Measurements from ENCODE around the gene GLI3.

GLI3 gene

DNA sequence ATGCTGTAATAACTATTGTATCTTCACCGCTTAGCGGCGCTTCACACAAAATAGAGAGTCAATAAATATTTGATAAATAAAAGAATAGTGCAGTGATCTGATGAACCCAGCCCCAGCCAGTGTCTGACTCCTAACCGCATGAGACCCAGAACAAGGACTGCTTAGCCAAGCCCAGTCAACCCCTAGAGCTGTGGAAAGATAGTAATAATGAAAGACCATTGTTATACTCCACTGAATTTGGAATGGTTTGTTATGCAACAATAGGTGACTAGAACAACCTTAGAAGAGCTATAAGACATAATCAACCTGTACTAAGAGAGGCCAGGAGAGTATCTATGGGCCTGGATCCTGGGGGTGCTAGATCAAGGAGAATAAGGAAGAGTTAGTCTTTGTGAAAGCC lies 303.6 kb downstream of the GLI3 start:
- H3K9me3 ChIP-seq (ENCODE audit: control insufficient read depth in 2 of 2, low read length in 2 of 2): no peaks in the 10 kb centered on the region
- H3K9ac ChIP-seq (ENCODE audit: low read depth in 1 of 2, low read length in 2 of 2): no peak overlapping the region
- no peak overlapping the region for H3K27ac ChIP-seq (ENCODE audit: low read depth in 2 of 2, low read length in 2 of 2)
- H3K27me3 ChIP-seq (ENCODE audit: control insufficient read depth in 2 of 2, insufficient read depth in 2 of 2, low read length in 2 of 2): no peaks in the 10 kb centered on the region
- no peaks in the 10 kb centered on the region for H3K36me3 ChIP-seq (ENCODE audit: control insufficient read depth in 2 of 2, insufficient read depth in 2 of 2, low read length in 2 of 2)
- no peak overlapping the region for H3K4me3 ChIP-seq (ENCODE audit: low read length in 2 of 2)
- H3K4me1 ChIP-seq (ENCODE audit: control insufficient read depth in 2 of 2, insufficient read depth in 2 of 2, low read length in 2 of 2): no peaks in the 10 kb centered on the region

- Histone ChIP-seq H3K4me3 (ENCODE audit: low read length in 2 of 2) (no peak overlapping the region), H3K9ac (ENCODE audit: low read depth in 1 of 2, low read length in 2 of 2) (no peak overlapping the region), H3K4me1 (ENCODE audit: control insufficient read depth in 2 of 2, insufficient read depth in 2 of 2, low read length in 2 of 2) (no peaks in the 10 kb centered on the region), H3K36me3 (ENCODE audit: control insufficient read depth in 2 of 2, insufficient read depth in 2 of 2, low read length in 2 of 2) (no peaks in the 10 kb centered on the region), H3K27ac (ENCODE audit: low read depth in 2 of 2, low read length in 2 of 2) (no peak overlapping the region), H3K27me3 (ENCODE audit: control insufficient read depth in 2 of 2, insufficient read depth in 2 of 2, low read length in 2 of 2) (no peaks in the 10 kb centered on the region), H3K9me3 (ENCODE audit: control insufficient read depth in 2 of 2, low read length in 2 of 2) (no peaks in the 10 kb centered on the region)
These were observed 305.8 kb downstream of the GLI3 start for GRCh38 chr7:41931263-41931646.

DNA sequence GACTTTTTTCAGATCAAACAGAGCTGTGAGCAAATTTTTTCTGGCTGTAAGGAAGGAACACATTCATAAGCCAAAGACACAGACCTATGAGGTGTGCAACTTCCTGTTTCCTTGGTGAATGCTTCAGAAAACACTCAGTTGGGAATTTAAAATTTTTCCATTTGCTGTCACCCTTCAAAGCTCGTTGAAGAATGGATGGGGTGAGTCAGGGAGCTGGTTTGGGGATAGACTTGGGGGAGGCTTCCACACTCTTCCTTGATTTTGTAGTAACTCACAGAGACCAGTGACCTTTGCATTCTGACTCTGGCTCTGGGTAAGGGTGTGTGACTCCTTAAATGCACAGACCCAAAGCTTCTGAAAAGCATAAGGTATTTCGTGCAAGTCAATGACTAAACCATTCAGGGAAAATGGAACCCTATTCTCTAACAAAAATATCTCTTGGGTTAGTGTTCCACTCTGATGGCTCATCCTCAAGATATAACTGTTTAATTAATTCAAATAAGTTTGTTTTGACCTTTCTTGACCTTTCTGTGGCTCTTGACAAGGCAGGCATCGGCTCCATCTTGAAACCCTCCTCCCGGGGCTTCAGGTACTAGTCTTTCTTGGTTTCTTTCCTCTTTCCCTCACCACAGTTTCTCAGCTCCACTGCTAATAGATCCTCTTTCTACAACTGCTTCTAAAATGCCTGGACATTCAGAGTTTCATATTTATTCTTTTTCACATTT lies 306.3 kb downstream of the GLI3 start:
- Histone ChIP-seq H3K27me3 (ENCODE audit: control insufficient read depth in 2 of 2, insufficient read depth in 2 of 2, low read length in 2 of 2) (no peaks in the 10 kb centered on the region), H3K27ac (ENCODE audit: low read depth in 2 of 2, low read length in 2 of 2) (no peak overlapping the region), H3K9me3 (ENCODE audit: control insufficient read depth in 2 of 2, low read length in 2 of 2) (no peaks in the 10 kb centered on the region), H3K4me3 (ENCODE audit: low read length in 2 of 2) (no peak overlapping the region), H3K36me3 (ENCODE audit: control insufficient read depth in 2 of 2, insufficient read depth in 2 of 2, low read length in 2 of 2) (no peaks in the 10 kb centered on the region), H3K4me1 (ENCODE audit: control insufficient read depth in 2 of 2, insufficient read depth in 2 of 2, low read length in 2 of 2) (no peaks in the 10 kb centered on the region), H3K9ac (ENCODE audit: low read depth in 1 of 2, low read length in 2 of 2) (no peak overlapping the region)

DNA sequence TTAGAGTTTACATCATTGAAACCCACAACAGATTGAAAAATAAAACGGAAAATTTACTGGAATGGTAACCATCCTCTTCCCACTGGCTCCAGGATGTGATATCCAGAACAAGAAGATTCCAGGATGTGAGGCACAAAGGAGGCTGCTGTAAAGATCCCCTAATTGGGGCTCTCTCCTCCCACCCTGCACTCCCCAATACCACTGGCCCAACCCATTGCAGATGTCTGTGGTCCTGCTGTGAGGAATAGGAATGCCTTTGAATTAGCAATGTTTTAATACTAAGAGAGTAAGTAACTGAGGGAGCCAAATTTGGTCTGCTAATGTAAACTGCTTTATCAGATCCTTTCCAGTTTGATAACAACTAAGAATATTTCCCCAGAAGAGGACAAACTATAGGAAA lies 308.2 kb downstream of the GLI3 start:
- H3K36me3 ChIP-seq (ENCODE audit: control insufficient read depth in 2 of 2, insufficient read depth in 2 of 2, low read length in 2 of 2): no peaks in the 10 kb centered on the region
- no peaks in the 10 kb centered on the region for H3K27me3 ChIP-seq (ENCODE audit: control insufficient read depth in 2 of 2, insufficient read depth in 2 of 2, low read length in 2 of 2)
- H3K27ac ChIP-seq (ENCODE audit: low read depth in 2 of 2, low read length in 2 of 2): no peak overlapping the region

DNA sequence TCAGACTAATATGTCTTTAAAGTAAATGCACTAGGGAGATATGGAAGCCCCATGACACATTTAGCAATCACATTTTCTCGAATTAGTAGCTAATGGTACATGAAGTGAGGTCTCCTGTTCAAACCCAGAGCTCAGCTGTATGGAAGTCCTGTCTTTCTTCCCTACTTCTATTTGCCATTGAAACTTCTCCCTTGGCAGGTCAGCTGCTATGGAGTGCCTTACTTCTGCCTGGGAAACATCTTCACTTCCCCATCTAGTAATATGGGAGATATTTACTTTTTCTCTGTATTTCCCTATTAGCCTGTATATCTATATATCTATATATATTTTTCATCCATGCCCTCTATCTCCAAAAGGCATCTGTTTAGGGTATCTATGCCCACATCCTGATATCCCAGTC lies 308.8 kb downstream of the GLI3 start:
- no peaks in the 10 kb centered on the region for H3K36me3 ChIP-seq (ENCODE audit: control insufficient read depth in 2 of 2, insufficient read depth in 2 of 2, low read length in 2 of 2)
- H3K9me3 ChIP-seq (ENCODE audit: control insufficient read depth in 2 of 2, low read length in 2 of 2): no peaks in the 10 kb centered on the region
- H3K27ac ChIP-seq (ENCODE audit: low read depth in 2 of 2, low read length in 2 of 2): no peak overlapping the region
- H3K4me1 ChIP-seq (ENCODE audit: control insufficient read depth in 2 of 2, insufficient read depth in 2 of 2, low read length in 2 of 2): no peaks in the 10 kb centered on the region
- no peak overlapping the region for H3K4me3 ChIP-seq (ENCODE audit: low read length in 2 of 2)
- no peak overlapping the region for H3K9ac ChIP-seq (ENCODE audit: low read depth in 1 of 2, low read length in 2 of 2)
- no peaks in the 10 kb centered on the region for H3K27me3 ChIP-seq (ENCODE audit: control insufficient read depth in 2 of 2, insufficient read depth in 2 of 2, low read length in 2 of 2)

More for the DNA sequence above, 308.2 kb downstream of the GLI3 start:
- Histone ChIP-seq H3K9me3 (ENCODE audit: control insufficient read depth in 2 of 2, low read length in 2 of 2) (no peaks in the 10 kb centered on the region), H3K9ac (ENCODE audit: low read depth in 1 of 2, low read length in 2 of 2) (no peak overlapping the region), H3K4me1 (ENCODE audit: control insufficient read depth in 2 of 2, insufficient read depth in 2 of 2, low read length in 2 of 2) (no peaks in the 10 kb centered on the region), H3K4me3 (ENCODE audit: low read length in 2 of 2) (no peak overlapping the region)

GRCh38 chr7:41927380-41927779 lies 309.6 kb downstream of the GLI3 start:
- H3K9ac ChIP-seq (ENCODE audit: low read depth in 1 of 2, low read length in 2 of 2): no peak overlapping the region
- H3K36me3 ChIP-seq (ENCODE audit: control insufficient read depth in 2 of 2, insufficient read depth in 2 of 2, low read length in 2 of 2): no peaks in the 10 kb centered on the region
- no peaks in the 10 kb centered on the region for H3K4me1 ChIP-seq (ENCODE audit: control insufficient read depth in 2 of 2, insufficient read depth in 2 of 2, low read length in 2 of 2)
- no peak overlapping the region for H3K4me3 ChIP-seq (ENCODE audit: low read length in 2 of 2)
- no peaks in the 10 kb centered on the region for H3K9me3 ChIP-seq (ENCODE audit: control insufficient read depth in 2 of 2, low read length in 2 of 2)
- H3K27me3 ChIP-seq (ENCODE audit: control insufficient read depth in 2 of 2, insufficient read depth in 2 of 2, low read length in 2 of 2): no peaks in the 10 kb centered on the region
- H3K27ac ChIP-seq (ENCODE audit: low read depth in 2 of 2, low read length in 2 of 2): no peak overlapping the region

DNA sequence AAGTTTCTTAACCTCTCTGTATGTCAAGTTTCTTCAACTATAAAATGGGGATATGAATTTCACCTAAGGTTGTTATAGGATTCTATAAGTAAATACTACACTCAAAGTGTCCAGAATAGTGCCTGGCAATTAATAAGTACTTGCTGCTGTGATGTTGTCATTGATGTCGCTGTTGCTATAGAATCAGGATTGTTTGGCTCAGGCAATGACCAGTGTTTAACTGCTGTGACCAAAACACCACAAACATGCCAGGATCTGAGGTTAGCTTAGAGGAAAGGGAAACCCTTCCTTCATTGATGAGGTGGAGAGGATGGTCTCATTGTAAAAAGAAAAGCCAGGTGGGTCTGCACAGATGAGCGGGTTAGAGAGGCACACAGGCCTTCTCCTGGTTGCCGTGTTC lies 311.1 kb downstream of the GLI3 start:
- H3K9me3 ChIP-seq (ENCODE audit: control insufficient read depth in 2 of 2, low read length in 2 of 2): no peaks in the 10 kb centered on the region
- no peaks in the 10 kb centered on the region for H3K4me1 ChIP-seq (ENCODE audit: control insufficient read depth in 2 of 2, insufficient read depth in 2 of 2, low read length in 2 of 2)
- no peak overlapping the region for H3K27ac ChIP-seq (ENCODE audit: low read depth in 2 of 2, low read length in 2 of 2)
- no peaks in the 10 kb centered on the region for H3K27me3 ChIP-seq (ENCODE audit: control insufficient read depth in 2 of 2, insufficient read depth in 2 of 2, low read length in 2 of 2)
- H3K4me3 ChIP-seq (ENCODE audit: low read length in 2 of 2): no peak overlapping the region
- H3K36me3 ChIP-seq (ENCODE audit: control insufficient read depth in 2 of 2, insufficient read depth in 2 of 2, low read length in 2 of 2): no peaks in the 10 kb centered on the region
- no peak overlapping the region for H3K9ac ChIP-seq (ENCODE audit: low read depth in 1 of 2, low read length in 2 of 2)

DNA sequence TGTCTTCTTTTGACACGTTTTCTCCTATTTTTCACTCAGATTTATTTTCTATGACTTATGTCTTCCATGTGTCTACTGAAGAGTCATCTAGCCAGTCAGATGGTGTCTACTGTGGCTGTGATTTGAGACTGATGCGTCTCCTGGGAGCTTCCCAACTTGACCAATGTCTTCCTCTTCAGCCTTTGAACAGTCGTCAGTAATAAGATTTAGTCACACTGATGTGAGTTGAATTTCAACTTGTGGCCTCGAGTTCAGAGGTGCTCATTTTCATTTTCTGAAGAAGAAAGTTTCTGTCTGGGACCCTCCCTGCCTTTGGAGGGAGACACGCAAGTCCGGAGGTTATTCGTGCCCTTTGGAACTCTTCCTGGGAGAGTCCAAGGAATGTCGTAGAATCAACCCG lies 312.2 kb downstream of the GLI3 start:
- Histone ChIP-seq H3K4me3 (ENCODE audit: low read length in 2 of 2) (no peak overlapping the region), H3K27ac (ENCODE audit: low read depth in 2 of 2, low read length in 2 of 2) (no peak overlapping the region), H3K9me3 (ENCODE audit: control insufficient read depth in 2 of 2, low read length in 2 of 2) (no peaks in the 10 kb centered on the region), H3K4me1 (ENCODE audit: control insufficient read depth in 2 of 2, insufficient read depth in 2 of 2, low read length in 2 of 2) (no peaks in the 10 kb centered on the region), H3K36me3 (ENCODE audit: control insufficient read depth in 2 of 2, insufficient read depth in 2 of 2, low read length in 2 of 2) (no peaks in the 10 kb centered on the region), H3K9ac (ENCODE audit: low read depth in 1 of 2, low read length in 2 of 2) (no peak overlapping the region), H3K27me3 (ENCODE audit: control insufficient read depth in 2 of 2, insufficient read depth in 2 of 2, low read length in 2 of 2) (no peaks in the 10 kb centered on the region)

DNA sequence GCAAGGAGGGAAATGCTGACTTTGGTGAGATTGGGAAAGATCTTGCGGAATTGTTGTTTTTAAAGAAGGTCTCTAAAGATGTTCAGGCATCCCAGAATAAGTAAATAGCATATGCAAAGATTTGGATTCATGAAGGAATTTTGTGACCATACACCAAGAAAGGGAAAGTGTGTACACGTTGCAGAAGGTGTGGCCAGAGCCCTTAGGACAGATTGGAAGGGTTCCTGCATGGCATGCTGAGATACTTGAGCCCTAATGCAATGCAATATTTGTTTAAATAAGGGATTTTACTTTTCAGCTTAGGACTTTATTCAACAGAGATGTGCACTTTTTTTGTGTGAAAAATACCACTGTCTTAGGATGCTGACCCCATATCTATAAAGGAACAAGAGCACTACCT lies 314.6 kb downstream of the GLI3 start:
- no peaks in the 10 kb centered on the region for H3K36me3 ChIP-seq (ENCODE audit: control insufficient read depth in 2 of 2, insufficient read depth in 2 of 2, low read length in 2 of 2)
- H3K27ac ChIP-seq (ENCODE audit: low read depth in 2 of 2, low read length in 2 of 2): no peak overlapping the region
- no peak overlapping the region for H3K9ac ChIP-seq (ENCODE audit: low read depth in 1 of 2, low read length in 2 of 2)
- H3K9me3 ChIP-seq (ENCODE audit: control insufficient read depth in 2 of 2, low read length in 2 of 2): no peaks in the 10 kb centered on the region
- H3K4me1 ChIP-seq (ENCODE audit: control insufficient read depth in 2 of 2, insufficient read depth in 2 of 2, low read length in 2 of 2): no peaks in the 10 kb centered on the region
- H3K27me3 ChIP-seq (ENCODE audit: control insufficient read depth in 2 of 2, insufficient read depth in 2 of 2, low read length in 2 of 2): no peaks in the 10 kb centered on the region
- no peak overlapping the region for H3K4me3 ChIP-seq (ENCODE audit: low read length in 2 of 2)

GRCh38 chr7:41921453-41921981 lies 315.5 kb downstream of the GLI3 start:
- H3K36me3 ChIP-seq (ENCODE audit: control insufficient read depth in 2 of 2, insufficient read depth in 2 of 2, low read length in 2 of 2): no peaks in the 10 kb centered on the region
- H3K9me3 ChIP-seq (ENCODE audit: control insufficient read depth in 2 of 2, low read length in 2 of 2): no peaks in the 10 kb centered on the region
- H3K4me3 ChIP-seq (ENCODE audit: low read length in 2 of 2): no peak overlapping the region
- H3K4me1 ChIP-seq (ENCODE audit: control insufficient read depth in 2 of 2, insufficient read depth in 2 of 2, low read length in 2 of 2): no peaks in the 10 kb centered on the region
- H3K27me3 ChIP-seq (ENCODE audit: control insufficient read depth in 2 of 2, insufficient read depth in 2 of 2, low read length in 2 of 2): no peaks in the 10 kb centered on the region
- H3K9ac ChIP-seq (ENCODE audit: low read depth in 1 of 2, low read length in 2 of 2): no peak overlapping the region
- H3K27ac ChIP-seq (ENCODE audit: low read depth in 2 of 2, low read length in 2 of 2): no peak overlapping the region
